Right renal pelvis (tissue), 4 donors: ENCODE measurements around the gene RFLNA. TPM values are rescaled to one million over a fixed set of nuclear protein-coding genes. Genes with fewer than 3 reads are reported as not detected.

Experiments used
- DNase-seq, 4 donors: peaks; one replicate each; pipeline ENCODE4 v3.0.0-alpha.2; 2013; ENCODE audit warnings: low read depth in 4 of 4, low spot score in 3 of 4, missing footprints in 1 of 4
- polyA plus RNA-seq, 4 donors: library from polyadenylated mRNA; unstranded; fragments of 120-200 nt; gene quantifications; one replicate each; pipeline ENCODE4 v1.2.1, GENCODE V29; 2013; ENCODE audit not compliant: insufficient read length in 4 of 4

Gene RFLNA, protein sequence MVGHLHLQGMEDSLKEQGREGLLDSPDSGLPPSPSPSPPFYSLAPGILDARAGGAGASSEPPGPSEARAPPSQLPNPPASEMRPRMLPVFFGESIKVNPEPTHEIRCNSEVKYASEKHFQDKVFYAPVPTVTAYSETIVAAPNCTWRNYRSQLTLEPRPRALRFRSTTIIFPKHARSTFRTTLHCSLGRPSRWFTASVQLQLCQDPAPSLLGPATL
- polyA plus RNA-seq, result 1 to 10 TPM; 6.1 to 8.6 (median 7.5) TPM

DNA sequence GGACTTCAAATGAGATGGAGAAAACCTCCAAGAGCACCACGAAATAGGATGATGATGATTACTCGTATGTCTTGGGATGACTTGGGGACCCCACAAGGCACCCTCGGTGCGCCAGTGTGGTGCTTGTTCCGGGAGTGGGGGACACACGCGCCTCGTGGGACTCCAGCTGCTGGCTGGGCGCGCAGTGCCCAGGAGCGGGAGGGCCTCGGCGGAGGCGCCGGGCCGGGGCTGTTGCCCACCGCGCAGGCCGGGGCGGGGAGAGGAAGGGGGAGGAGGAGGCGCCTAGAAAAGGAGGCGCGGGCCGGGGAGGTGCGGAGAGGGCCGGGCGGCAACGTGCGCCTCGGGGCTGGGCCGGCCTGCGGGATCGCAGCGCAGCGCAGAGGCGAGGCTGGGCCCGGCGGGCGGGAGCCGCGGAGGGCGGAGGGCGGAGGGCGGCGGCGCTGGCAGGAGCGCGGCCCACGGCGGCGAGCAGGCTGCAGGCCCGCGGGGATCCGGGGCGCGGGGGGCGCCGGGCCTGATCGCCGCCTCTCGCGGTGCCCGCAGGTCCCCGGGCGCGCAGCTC is at the start of gene RFLNA:
Gene RFLNA, plus strand, starts transcription at position 314 of the 562 bp plus-strand sequence. CDS start 337 bp downstream, outside the sequence.
- no peak for DNase-seq

DNA sequence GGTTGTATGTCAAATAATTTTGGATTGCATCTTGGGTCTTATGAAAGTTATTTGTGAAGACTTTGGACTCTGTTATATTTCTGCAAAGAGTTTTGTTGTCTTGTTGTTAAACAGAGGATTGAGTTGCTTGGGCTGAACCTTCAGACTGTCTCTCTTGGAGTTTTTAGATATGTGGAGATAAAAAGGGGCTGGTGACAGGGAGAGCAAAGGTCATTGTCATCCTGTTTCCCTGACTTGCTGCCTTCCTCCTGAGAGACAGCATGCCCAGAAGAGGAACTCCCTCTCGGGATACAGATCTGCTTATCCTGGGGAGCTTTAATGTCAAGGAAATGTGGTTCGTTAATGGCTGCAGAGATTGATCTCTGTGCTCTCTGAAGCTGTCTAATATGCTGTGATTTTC is 47.6 kb upstream of the RFLNA start:
- DNase-seq, result no peak

DNA sequence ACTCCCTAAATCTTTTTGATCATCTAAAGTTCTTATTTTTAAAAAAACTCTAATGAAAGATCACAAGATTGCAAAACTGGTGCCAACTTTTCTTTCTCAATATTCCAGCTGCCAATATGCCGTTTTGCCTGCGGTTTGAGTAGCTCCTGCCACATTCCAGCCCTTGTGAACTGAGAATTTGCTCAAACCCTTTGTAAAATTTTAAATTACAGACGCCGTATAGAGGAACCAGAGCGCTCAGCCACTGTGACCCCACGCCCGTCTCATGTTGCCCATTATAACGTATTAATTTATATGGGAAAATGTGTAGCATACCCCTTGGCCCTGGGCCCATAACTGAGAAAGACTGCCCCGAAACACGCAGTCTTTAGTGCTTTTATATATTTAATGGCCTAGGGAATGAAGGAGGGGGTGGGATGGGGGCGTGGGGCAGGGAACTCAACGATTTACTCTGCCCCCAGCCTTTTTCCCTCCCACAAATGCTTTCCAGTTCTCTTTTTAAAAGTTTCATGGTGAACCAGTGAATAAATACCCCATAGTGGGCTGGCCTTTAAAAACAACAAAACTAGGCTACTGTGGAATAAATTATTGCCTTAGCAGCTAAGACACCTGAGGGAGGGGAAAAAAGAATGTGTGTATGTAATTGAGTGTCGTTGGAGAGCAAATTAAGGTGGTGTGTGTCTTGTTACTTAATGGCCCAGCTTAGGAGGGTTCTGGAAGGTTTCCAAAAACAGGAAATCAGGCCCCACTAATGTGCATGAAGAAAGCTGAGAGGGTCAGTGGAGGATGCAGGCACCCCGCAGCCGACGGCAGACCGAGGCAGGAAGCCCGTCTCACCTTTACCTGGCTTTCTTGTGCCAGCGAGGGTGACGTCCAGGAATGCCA is 45.7 kb upstream of the RFLNA start:
- peak in 2 of 4 donors; percentile 20 to 27 for DNase-seq

DNA sequence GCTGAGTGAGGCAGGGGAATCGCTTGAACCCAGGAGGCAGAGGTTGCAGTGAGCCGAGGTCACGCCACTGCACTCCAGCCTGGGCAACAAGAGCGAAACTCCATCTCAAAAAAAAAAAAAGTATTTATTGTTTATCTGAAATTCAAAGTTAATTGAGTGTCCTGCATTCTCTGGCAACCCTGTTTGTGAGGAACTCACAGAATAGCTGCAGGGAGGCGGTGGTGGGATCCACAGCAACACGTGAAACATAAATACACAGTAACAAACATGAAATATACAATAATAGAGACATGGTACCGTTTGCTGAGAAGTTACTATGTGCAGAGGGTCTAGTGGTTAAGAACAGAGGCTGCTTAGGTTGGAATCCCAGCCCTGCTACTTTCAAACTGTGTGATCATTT is 43.7 kb upstream of the RFLNA start:
- no peak for DNase-seq

DNA sequence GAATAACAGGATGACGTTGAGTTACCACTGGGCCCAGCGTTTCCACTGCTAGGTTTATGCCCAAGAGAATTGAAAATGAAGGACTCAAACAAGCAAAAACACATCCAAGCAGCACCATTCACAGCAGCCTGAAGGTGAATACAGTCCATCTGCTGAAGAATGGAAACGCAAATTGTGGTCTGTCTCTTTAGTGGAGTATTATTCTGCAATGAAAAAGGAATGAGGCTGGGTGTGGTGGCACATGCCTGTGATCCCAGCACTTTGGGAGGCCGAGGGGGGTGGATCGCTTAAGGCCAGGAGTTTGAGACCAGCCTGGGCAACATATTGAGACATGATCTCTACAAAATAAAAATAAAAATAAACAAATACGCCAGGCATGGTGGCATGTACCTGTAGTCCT is 41.9 kb upstream of the RFLNA start:
- DNase-seq, result no peak

DNA sequence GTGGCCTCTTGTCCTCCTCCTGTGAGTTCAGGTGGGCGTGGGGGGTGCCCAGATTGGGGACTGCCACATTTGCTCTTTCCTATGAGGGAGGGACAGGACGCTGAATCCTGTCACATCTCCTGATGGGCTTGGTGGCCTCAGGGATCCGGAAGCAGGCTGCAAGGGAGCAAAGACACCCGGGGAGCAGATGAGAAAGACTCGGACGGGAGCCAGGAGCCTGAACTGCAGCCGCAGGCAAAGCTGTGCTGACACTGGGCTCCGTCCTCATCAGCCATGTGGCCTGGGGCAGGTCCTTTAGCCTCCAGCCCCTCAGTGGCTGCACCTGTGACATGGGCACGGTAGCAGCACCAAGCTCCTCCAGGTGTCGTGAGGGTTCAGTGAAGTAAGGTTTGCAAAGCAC is 40.8 kb upstream of the RFLNA start:
- DNase-seq, result no peak

DNA sequence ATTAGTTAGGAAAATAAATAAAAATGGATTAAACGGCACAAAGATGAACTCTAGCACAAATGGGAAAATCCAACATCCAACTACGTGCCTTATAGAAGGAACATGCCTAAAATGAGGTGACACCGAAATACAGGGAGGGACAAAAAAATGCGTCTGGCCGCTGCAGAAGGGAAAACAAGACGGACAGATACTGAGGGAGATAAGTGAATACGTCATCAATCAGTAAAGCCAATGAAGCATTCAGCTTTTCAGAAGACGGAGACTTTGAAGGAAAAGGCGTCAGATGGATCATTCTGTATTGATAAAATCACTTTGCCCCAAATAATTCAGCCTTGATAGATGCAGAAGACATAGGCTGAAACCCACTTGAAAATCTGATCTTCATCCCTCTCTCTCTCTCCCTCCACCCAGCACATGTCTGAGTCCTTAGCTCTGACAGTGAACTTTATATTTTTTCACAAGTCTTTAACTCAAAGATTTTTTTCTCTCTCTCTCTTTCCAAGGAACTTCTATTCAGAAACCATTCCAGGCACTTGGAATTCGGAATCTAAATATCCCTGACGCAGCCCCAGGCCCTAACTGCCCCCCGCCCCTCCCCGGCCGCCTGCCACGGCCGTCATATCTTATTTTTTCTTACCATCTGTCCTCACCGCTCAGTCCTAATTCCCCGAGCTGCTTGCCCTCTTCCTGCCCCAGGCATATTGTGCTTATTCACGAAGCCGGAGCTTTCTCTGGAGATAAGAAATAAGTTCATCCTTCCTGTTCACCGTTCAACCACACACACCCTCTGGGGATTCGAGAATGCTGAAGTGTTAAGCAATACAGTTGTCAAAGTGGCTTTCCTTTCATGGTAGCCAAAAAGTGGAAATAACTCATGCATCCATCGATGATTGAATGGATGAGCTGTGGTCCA is 35.5 kb upstream of the RFLNA start:
- DNase-seq, result no peak

DNA sequence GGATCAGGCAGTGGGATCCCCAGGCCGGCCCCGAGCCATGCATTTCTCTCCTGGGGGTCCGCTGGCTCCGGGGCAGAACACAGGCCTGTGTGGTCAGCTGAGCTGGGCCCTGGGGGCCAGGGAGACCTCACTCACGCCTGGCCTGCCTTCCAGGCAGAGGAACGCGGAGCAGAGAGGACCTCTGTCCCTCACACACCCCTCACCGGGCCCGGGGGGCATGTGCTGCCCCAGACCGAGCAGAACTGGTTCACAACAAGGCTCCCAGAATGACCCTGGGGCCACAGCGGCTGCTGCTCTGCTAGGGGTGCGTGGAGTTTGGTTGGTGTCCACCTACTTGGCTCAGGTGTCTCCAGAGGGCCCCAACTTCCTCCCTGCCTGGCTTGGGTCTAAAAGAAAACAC is 33.0 kb upstream of the RFLNA start:
- no peak for DNase-seq

DNA sequence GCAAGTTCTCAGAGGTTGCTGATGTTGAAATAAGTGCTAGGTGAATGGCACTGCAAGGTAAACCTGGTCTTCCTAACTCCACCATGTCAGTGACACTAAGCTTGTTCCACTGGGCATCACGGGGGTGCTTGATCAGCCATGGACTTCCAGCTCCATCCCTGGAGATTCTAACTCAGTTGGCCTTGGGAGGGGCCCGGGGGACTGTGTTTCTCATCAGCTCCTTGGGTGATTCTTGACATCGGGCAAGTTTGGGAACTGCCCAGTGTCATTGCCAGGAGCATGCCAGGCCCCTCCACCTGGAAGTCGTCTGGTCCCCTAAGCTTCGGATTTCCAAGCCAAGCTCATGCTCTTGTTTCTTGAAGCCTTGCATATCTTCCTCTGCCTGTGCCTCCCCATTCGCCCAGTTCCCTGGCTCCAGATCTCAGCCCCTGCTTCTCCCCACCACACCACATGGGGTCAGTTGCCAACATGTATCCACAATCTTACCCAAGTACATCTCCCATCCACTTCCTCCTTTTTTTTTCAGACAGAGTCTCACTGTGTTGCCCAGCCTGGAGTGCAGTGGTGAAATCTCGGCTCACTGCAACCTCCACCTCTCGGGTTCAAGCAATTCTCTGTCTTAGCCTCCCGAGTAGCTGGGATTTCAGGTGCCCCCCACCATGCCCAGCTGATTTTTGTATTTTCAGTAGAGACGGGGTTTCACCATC is 30.7 kb upstream of the RFLNA start:
- DNase-seq, result no peak

DNA sequence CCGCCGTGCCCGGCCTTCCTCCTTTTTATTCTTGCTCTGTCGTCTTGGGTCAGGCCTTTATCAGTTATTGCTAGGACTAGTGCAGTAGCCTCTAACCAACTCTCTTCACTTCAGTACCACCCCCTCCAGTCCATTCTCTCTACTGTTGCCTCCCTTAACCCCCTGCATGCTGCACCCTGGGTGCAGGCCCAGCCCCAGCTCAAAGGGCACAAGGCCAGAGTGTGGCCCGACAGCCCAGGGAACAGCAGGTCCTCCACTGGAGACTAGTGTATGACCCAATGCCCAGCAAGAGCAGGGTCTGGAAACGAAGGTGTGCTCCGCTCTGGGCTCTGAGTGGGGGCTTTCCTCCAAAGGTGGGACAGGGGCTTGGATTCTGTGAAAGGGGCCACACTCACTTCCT is 30.0 kb upstream of the RFLNA start:
- DNase-seq, result no peak

DNA sequence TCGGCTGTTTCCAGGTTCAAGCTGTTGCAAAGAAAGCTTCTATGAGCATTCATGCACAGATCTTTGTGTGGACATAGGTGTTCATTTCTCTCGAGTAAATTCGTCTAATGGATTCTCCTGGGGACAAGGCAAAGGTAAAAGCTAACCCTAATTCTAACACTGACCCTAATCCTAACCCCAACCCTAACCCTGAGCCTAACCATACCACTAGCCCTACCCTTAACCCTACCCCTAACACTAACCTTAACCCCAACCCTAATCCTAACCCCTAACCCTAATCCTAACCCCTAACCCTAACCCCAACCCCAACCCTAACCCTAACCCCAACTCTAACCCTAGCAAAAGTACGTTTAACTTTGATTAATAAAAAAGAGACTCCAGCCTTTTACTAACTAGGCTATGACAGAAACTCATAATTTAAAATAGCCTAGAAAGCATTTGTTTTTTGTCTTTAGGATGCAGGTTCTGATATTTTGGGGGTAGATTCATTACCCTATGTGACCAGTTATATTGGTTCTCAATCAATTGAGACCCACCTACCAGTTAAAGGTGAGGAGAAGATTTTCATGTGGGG is 27.6 kb upstream of the RFLNA start:
- DNase-seq, result no peak

DNA sequence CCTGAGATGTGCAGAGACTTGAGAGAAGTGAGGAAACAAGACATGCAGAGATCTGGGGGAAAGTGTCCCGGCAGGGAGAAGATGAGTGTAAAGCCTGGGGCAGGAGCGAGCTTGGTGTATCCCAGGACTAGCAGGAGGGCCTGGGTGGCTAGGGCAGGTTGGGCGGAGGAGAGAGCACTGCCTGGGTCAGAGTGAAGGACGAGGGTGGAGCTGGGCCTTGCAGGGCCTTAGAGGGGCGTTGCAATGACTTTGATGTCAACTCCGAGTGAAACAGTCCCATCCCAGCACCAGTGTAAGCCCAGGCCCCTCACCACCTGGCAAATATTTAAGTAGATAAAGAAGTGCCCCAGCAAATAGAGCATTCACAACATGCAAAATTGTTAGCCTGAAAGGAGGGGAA is 24.2 kb upstream of the RFLNA start:
- no peak for DNase-seq

DNA sequence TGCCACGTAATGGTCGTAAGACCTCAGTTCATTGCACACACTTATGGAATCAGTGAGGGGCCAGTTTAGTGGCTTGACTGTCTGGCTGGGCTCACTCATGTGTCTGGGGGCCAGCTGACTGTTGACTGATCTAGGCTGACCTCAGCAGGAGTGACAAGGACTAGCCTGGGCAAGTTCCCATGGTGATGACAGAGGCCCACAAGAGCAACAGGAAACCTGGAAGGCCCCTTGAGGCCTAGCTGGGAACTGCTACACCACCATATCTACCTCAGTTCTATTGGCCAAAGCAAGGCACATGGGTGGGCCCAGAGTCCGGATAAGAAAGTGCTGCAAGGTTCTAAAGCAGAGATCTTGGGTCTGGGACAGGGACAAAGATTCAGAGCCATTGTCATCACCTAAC is 21.3 kb upstream of the RFLNA start:
- no peak for DNase-seq

DNA sequence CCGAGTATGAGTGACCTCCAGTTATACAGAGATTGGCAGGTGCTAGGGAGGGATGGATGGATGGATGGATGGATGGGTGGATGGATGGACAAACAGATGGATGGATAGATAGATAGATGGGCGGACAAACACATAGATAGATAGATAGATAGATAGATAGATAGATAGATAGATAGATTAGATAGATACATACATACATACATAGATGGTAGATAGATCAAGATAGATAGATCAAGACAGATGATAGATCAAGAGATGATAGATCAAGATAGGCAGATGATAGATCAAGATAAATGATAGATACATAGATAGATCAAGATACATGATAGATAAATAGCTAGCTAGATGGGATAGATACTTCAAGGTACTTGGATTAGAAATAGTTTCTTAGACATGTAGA is 18.6 kb upstream of the RFLNA start:
- no peak for DNase-seq

DNA sequence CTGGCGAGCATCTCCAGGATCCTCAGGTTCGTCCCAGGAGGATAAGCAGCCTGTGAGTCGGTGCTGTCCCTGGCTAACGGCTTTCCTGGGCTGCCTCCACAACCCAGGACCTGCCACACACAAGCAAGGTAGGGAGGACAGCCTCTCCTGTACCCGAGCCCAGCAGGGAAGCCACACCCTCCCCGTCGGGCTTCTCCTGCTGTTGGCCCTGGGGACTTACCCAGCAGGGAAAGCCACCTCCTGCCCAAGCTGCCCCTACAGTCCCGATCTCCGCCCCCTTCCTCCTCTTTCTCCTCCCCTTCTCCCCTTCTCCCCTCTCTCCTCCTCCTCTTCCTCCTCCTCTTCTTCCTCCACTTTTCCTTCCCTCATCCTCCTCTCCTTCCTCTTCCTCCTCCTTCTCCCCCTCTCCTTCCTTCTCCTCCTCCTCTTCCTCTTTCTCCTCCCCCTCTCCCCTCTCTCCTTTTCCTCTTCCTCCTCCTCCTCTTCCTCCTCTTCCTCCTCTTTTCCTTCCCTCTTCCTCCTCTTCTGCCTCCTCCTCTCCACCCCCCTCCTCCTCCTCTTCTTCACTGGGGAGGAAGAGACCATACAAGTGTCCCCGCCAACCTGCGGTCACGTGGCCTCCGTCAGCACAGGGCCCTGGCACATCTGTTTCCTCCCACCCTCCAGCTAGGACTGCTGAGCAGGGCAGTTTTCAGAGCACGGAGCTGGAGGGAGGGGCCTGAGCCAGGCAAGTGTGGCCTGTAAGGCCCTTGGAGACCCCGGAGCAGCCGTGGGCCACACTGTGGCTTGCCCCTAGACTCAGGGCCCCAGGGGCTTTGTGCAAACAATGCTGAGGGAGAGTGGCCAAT is 17.3 kb upstream of the RFLNA start:
- no peak for DNase-seq

DNA sequence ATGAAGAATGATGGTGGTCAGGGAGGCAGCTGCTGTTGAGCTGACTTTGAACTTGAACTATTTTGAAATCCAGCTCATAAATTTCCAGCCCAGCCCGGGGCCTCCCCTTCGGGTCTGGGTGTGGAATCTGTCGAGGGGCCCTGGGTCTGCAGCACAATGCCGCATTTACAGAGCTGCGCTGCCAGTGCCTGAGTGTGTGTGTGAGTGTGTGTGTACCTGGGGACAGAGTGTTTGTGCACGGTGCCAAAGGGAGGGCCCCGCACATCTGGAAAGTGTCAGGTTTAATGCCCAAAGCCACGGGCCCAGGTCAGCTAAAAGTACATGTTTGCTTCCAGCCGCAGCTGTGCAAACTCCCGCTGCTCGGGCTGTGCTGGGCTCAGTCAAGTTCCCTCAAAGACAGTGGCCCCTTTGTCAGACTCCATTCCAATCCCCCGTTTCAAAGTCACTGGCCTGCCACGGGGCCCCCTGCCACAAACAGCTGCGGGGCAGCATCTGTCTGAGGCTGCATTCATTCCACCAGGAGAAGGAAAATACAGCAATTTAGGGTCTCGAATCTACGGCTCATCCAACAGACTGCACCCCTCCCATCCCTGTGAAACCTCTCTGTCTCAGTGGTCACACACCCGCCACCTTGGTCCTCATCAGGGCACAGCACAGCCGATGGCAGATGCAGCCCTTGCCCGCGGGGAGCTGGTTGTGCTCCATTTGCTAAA is 16.3 kb upstream of the RFLNA start:
- DNase-seq, result no peak

DNA sequence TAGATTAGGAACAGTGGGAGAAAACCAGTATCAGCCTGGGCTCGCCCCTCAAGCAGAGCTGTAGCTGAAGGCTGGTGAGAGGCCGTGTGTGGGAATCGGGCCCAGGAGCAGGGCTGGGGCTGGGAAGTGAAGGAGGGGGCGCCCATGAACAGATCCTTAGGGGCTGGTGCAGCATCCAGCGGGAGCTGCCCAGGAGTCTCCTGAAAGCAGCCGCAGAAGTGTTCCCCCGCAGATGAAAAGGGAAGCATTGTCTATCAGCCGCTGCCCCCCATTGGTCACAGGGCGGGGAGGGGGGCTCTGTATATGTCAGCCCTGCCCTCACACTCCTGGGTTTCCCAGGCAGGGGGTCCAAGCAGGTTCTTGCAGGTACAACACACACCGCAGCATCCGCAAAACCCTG is 15.6 kb upstream of the RFLNA start:
- DNase-seq, result no peak

DNA sequence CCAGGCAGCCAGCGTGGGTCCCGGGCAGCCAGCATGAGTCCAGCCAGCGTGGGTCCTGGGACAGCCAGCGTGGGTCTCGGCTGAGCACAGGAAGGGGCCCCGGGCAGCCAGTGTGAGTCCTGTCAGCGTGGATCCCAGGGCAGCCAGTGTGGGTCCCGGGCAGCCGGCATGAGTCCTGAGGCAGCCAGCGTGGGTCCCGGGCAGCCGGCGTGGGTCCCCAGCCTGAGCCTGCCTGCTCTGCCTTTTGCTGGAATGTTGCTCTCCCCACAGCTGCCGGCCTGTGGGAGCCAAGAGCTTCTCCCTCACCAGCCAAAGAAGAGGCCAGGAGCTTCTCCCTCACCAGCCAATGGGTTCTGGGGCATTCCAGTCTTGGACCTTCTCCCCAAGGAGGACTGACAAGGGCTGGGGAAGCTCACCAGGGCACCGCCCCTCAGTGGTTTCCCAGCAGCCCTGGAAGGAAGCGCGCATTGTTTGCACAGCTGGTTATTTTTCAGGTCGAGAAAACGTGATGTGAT is 15.0 kb upstream of the RFLNA start:
- no peak for DNase-seq
